Mammary epithelial cell (primary cell): ENCODE measurements around the gene ZNF281.

Source experiments
- EZH2 ChIP-seq: IDR thresholded peaks from 2 replicates; pipeline ENCODE4 v1.6.1; 2012; ENCODE audit warnings: low read length, inconsistent platforms, borderline replicate concordance
- TF ChIP-seq, protein P1 (sequence below), 2 donors: IDR thresholded peaks in 1 of 2; conservative IDR thresholded peaks in 1 of 2; 2 replicates each; pipeline ENCODE4 v1.5.1; 2011 to 2012; ENCODE audit warnings: inconsistent platforms in 2 of 2, low read length in 2 of 2, mild to moderate bottlenecking in 2 of 2, control low read depth in 1 of 2, low read depth in 1 of 2; ENCODE audit not compliant: insufficient read depth in 1 of 2; ENCODE audit errors: extremely low read depth in 1 of 2

DNA sequence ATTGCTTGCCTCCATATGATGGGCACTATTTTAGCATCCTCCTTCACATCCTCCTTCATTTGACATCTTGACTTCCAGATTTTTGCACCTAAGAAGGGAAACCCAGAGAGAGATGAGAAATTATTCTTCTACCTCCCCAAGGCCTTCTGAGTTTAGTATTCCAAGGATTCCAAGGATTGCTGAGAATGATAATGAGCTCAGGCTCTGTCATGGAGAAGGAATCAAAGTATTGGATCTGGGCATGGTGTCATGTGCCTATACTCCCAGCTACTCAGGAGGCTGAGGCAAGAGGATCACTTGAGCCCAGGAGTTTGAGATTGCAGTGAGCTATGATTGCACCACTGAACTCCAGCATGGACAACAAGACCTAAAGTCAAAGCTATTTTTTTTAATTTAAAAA, 26.6 kb upstream of the ZNF281 start:
- TF ChIP-seq, protein P1, sequence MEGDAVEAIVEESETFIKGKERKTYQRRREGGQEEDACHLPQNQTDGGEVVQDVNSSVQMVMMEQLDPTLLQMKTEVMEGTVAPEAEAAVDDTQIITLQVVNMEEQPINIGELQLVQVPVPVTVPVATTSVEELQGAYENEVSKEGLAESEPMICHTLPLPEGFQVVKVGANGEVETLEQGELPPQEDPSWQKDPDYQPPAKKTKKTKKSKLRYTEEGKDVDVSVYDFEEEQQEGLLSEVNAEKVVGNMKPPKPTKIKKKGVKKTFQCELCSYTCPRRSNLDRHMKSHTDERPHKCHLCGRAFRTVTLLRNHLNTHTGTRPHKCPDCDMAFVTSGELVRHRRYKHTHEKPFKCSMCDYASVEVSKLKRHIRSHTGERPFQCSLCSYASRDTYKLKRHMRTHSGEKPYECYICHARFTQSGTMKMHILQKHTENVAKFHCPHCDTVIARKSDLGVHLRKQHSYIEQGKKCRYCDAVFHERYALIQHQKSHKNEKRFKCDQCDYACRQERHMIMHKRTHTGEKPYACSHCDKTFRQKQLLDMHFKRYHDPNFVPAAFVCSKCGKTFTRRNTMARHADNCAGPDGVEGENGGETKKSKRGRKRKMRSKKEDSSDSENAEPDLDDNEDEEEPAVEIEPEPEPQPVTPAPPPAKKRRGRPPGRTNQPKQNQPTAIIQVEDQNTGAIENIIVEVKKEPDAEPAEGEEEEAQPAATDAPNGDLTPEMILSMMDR (conservative IDR thresholded peaks at IDR 0.05 in 1 of 2, IDR thresholded peaks at IDR 0.05 in 1 of 2; ENCODE audit: extremely low read depth in 1 of 2, insufficient read depth in 1 of 2, low read depth in 1 of 2, low read length in 2 of 2) = no peak
- no peak for TF ChIP-seq EZH2
